ENCODE results near the gene JAG2.

The JAG2 gene

DNA sequence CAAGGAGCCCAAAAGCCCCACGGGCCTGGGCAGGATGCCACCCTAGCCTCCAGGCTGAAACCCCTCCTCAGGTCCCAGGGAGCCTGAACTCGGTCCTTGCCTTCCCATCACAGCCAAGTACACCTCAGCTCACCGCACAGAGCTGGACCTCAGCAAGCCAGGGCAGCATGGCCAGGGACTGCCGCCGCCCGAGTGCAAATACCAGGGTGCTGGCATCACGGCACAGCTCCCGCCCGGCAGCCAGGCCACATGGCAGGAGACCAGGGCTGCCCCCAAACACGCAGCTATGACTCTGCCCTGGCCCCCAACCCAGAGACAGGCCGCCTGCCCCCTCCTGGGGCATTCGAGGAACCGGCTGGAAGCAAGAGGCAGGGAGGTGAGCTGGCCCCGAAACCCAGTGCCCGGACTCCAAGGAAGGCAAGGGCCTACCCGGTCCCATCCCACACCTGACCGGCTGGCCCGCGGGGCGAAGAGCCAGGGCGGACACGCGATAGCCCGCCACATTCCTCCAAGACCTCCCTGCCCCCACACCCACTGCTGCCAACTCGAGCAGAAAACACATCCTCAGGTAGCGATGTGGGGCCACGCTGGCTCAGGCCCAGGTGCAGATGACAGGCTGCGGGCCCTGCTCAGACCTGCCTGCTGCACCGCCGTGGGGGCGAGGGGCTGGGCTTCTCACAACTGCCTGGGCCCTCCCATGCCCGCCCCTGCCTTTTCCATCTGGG lies 2.7 kb downstream of the JAG2 start:
- no peak for DNase-seq (ENCODE audit: low read depth in 2 of 2)

GRCh38 chr14:105165134-105165704 lies 3.4 kb downstream of the JAG2 start:
- no peak for DNase-seq (ENCODE audit: low read depth in 2 of 2)

DNA sequence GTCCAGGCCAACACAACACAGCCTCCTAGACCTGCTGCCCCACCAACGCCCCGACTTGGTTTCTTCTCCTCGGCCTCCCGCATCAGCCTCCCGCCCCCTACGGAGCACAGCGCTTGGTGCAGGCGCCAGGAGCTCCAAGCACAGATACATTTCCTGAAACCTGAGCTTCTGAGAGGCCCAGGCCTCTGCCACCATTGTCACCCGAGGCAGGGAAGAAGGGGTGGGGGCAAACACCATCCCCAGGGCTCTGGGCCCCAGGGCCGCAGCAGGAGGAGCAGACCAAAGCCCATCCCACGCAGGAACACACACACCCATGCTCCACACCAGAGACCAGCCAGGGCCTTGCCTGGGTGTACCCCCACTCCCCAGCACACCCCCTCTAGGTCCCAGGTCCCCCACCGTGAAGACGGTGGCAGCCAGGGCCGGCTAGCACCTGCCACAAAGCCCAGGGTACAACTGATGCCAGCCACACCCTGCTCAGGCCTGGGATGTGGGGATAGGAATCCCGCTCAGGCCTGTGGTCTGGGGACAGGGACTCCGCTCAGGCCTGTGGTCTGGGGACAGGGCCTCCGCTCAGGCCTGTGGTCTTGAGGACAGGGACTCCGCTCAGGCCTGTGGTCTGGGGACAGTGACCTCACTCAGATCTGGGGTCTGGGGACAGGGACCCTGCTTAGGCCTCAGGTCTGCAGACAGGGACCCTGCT lies 5.4 kb downstream of the JAG2 start:
- no peak for DNase-seq (ENCODE audit: low read depth in 2 of 2)

GRCh38 chr14:105162669-105162979 lies 6.0 kb downstream of the JAG2 start:
- DNase-seq (ENCODE audit: low read depth in 2 of 2), result no peak

DNA sequence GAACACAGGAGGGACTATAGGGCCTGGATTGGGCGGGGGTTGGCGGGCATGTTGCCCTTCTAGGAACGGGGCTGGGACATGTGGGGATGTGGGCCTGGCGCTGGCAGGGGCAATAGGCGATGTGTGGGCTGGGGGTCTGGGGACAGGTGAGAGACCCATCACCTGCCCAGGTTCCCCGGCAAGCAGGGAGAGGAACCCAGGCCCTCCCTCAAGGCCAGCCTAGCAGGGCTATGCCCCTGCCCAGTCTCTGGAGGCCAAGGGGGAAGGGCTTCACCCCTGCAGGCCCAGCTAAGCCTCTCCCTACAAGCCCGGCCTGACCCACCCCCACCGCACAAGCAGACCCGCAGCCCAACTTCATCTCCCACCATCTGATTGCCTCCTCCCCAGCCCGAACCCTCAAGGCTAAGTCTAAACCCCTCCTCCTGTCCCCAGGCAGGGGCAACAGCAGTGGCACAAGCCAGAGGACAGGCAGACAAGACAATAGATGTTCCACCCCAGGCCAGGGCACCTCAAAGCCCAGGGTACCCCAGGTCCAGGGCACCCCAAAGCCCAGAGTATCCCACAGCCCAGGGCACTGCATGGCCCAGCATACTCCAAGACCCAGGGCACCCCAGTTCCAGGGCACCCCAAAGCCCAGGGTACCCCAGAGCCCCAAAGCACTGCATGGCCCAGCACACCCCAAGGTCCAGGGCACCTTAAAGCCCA lies 6.5 kb downstream of the JAG2 start:
- no peak for DNase-seq (ENCODE audit: low read depth in 2 of 2)

DNA sequence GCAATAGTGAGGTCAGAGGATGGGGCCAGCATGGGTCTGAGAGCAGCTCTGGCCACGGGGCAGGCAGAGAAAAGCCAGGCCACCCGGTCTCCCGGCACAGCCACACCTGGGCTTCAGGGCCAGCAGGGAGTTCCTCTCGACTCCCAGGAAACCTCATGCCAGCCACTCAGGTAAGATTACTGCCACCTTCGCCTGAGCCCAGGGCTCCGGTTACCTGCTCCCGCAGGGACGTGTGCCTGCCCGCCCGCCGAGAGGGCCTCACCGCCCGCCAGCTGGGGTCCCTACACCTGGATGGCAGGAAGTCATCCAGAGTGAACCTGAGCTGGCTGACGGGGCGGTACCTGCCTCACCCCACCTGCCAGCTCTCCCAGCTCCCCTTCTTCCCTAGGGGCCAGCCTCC lies 7.3 kb downstream of the JAG2 start:
- DNase-seq (ENCODE audit: low read depth in 2 of 2), result no peak

GRCh38 chr14:105160776-105161175 lies 7.8 kb downstream of the JAG2 start:
- no peak for DNase-seq (ENCODE audit: low read depth in 2 of 2)

- no peak for DNase-seq (ENCODE audit: low read depth in 2 of 2)
These were observed 9.2 kb downstream of the JAG2 start for GRCh38 chr14:105159344-105159743.

GRCh38 chr14:105158794-105159193 lies 9.8 kb downstream of the JAG2 start:
- DNase-seq (ENCODE audit: low read depth in 2 of 2), result no peak

- DNase-seq (ENCODE audit: low read depth in 2 of 2), result no peak
These were observed 10.7 kb downstream of the JAG2 start for GRCh38 chr14:105157872-105158271.

- DNase-seq (ENCODE audit: low read depth in 2 of 2), result no peak
These were observed 11.9 kb downstream of the JAG2 start for GRCh38 chr14:105156414-105157375.

DNA sequence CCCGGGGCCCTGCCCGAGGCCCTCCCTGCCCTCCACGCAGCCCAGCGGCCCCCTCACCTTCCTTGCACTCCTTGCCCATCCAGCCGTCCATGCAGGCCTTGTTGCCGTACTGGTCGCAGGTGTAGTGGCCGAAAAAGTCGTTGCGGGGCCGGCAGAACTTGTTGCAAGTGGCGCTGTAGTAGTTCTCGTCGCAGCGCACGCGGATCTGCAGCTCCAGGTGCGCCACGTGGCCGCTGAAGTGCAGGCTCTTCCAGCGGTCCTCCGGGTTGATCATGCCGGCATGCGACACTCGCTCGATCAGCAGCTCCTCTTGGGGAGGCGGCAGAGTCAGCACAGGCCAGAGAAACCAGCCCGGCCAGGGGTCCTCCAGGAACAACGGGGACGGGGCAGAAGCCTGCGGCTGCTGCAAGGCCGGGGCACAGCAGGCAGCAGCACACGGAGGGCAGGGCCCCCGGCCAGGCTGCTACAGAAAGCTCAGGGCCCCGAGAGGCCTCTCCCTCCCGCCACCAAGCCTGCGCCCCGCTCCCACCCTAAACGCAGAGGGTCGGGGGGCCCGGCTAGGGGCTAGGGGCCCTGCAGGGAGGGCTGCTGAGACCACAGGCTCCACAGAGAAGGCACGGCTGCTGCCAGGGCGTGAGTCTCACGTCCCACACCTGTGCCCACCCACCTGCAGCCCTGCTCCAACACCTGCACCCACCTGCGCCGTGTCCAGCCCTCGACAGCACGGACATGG lies 12.7 kb downstream of the JAG2 start:
- no peak for DNase-seq (ENCODE audit: low read depth in 2 of 2)

- DNase-seq (ENCODE audit: low read depth in 2 of 2), result no peak
These were observed 13.4 kb downstream of the JAG2 start for GRCh38 chr14:105155071-105155651.

- no peak for DNase-seq (ENCODE audit: low read depth in 2 of 2)
These were observed 14.1 kb downstream of the JAG2 start for GRCh38 chr14:105154476-105154871.

GRCh38 chr14:105153739-105154475 lies 14.7 kb downstream of the JAG2 start:
- no peak for DNase-seq (ENCODE audit: low read depth in 2 of 2)

- DNase-seq (ENCODE audit: low read depth in 2 of 2), result no peak
These were observed 15.2 kb downstream of the JAG2 start for GRCh38 chr14:105153331-105153731.

DNA sequence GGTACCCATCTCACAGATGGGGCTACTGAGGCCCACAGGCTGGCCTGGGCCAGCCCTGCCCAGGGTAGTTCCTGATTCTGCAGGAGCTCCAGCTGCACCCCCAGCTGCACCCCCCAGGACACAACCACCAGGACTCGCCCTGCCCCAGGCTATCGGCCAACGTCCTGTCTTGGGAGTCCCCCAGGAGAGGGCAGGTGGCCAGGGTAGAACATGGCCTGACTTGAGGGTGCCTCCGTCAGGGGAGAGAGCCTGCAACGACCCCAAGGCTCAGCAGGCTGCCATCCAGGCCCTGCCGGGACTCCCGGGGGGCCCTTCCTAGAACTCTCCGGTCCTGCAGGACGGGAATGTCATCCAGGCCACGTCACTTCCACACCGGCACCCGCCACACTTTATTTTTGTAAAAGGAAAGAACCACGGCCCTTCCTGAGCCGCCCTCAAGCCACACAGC lies 15.8 kb downstream of the JAG2 start:
- DNase-seq (ENCODE audit: low read depth in 2 of 2), result no peak

GRCh38 chr14:105151838-105152793 lies 16.5 kb downstream of the JAG2 start:
- no peak for DNase-seq (ENCODE audit: low read depth in 2 of 2)

All from stimulated activated CD8-positive, alpha-beta memory T cell treated with anti-CD3 and anti-CD28 coated beads, Interleukin-7, amount 100 ng/mL, for 1 hour (primary cell).